Measurements from ENCODE around the gene EQTN.

Gene EQTN

DNA sequence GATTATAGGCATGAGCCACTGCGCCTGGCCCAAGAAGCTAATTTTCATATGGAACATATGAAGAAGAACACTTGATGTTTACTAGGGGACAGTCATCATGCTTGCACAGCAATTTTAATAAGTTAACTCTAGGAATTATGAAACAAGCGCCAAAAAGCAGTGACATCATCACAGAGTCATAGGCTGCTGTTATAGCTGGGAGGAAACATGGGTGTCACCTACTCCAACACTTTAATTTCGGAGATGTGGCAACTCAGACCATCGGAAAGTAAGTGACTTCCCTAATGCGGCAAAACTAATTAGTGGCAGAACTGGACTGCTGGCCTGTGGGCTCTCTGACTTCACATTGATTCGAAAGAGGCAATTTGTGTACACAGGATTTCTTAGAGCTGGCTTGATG lies 38.1 kb upstream of the EQTN start:
- TF ChIP-seq, protein P1, sequence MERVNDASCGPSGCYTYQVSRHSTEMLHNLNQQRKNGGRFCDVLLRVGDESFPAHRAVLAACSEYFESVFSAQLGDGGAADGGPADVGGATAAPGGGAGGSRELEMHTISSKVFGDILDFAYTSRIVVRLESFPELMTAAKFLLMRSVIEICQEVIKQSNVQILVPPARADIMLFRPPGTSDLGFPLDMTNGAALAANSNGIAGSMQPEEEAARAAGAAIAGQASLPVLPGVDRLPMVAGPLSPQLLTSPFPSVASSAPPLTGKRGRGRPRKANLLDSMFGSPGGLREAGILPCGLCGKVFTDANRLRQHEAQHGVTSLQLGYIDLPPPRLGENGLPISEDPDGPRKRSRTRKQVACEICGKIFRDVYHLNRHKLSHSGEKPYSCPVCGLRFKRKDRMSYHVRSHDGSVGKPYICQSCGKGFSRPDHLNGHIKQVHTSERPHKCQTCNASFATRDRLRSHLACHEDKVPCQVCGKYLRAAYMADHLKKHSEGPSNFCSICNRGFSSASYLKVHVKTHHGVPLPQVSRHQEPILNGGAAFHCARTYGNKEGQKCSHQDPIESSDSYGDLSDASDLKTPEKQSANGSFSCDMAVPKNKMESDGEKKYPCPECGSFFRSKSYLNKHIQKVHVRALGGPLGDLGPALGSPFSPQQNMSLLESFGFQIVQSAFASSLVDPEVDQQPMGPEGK (CRISPR knock-in tag; IDR thresholded peaks at IDR 0.05; ENCODE audit: borderline replicate concordance), result no peak
- no peak for TF ChIP-seq PPARA (CRISPR knock-in tag; IDR thresholded peaks at IDR 0.05; ENCODE audit: borderline replicate concordance)

DNA sequence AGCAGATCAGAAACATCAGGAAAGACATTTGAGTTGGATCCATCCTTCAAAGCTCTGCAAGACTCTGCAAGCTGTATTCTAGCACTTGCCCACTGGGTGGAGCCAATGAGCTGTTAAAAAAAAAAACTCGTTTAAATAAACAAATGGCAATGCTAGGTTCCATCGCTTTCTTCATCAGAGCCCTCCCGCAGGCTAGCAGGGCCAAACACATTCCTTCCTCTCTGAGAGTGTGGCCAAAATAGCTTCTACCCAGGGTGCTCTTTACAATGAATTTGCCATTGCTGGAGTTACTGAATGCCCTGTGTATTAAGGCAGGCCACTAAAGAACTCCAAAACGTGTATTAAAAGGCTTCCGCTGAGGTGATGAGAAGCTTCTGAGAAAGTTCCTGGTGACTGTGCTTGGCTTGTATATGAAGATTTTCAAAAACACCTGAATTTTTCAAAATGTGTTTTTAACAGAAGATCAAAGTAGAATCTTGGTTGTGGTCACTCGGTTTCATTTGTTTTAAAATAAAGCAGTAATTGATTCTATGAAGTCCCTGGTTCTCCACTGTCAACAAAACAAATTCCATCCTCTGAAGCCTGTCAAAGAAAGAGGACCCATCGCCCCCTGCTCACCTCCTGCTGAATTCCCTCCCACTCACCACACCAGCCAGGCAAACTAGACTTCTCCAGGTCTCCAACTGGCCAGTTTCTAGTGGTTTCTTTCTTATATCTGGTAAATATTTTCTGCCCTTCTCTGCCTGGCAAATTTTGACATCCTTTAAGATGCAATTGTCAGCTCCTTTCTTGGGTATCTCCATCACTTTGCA lies 36.5 kb upstream of the EQTN start:
- TF ChIP-seq TCF4 (CRISPR knock-in tag; IDR thresholded peaks at IDR 0.05; ENCODE audit: borderline replicate concordance), result no peak
- no peak for TF ChIP-seq ZFP30 (CRISPR knock-in tag; IDR thresholded peaks at IDR 0.05)
- no peak for TF ChIP-seq BACH2 (CRISPR knock-in tag; IDR thresholded peaks at IDR 0.05; ENCODE audit: borderline replicate concordance)
- peak; percentile 90 for ATAC-seq

More for the DNA sequence above, 38.1 kb upstream of the EQTN start:
- no peak for ATAC-seq

DNA sequence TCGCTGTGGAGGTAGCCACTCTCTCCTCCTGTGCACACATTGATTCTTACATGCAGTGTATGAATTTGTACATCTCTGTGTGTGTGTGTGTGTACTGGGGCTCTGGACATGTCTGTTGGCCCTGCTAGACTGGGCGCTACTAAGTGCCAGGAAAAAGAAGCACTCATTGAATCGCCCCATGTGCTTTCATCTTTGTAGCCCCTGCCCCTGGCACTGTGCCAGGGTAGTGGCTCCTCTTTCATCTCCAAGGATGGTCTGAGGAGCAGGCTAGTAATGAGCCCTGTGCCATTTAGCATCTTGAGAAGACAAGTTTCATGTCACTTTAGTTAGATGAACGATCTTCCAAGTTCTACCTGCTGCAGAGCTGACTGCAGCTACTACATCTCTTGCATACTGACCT lies 34.4 kb upstream of the EQTN start:
- ATAC-seq, result no peak
- TF ChIP-seq ZNF565 (CRISPR knock-in tag; conservative IDR thresholded peaks at IDR 0.05; ENCODE audit: low read depth) (no peak), ZFP3 (CRISPR knock-in tag; IDR thresholded peaks at IDR 0.05) (no peak), TOX (CRISPR knock-in tag; IDR thresholded peaks at IDR 0.05; ENCODE audit: borderline replicate concordance) (no peak), PPARA (CRISPR knock-in tag; IDR thresholded peaks at IDR 0.05; ENCODE audit: borderline replicate concordance) (no peak), ZNF8 (CRISPR knock-in tag; IDR thresholded peaks at IDR 0.05) (no peak), BACH2 (CRISPR knock-in tag; IDR thresholded peaks at IDR 0.05; ENCODE audit: borderline replicate concordance) (no peak), OSR1 (CRISPR knock-in tag; IDR thresholded peaks at IDR 0.05) (no peak), ZNF70 (CRISPR knock-in tag; IDR thresholded peaks at IDR 0.05) (no peak), CSDC2 (CRISPR knock-in tag; IDR thresholded peaks at IDR 0.05) (no peak), ARNTL (CRISPR knock-in tag; IDR thresholded peaks at IDR 0.05; ENCODE audit: borderline replicate concordance, low read depth) (no peak), RARB (CRISPR knock-in tag; IDR thresholded peaks at IDR 0.05) (no peak), ESRRG (CRISPR knock-in tag; IDR thresholded peaks at IDR 0.05) (no peak), SNAI2 (CRISPR knock-in tag; IDR thresholded peaks at IDR 0.05) (no peak)
- TF ChIP-seq, protein P2, sequence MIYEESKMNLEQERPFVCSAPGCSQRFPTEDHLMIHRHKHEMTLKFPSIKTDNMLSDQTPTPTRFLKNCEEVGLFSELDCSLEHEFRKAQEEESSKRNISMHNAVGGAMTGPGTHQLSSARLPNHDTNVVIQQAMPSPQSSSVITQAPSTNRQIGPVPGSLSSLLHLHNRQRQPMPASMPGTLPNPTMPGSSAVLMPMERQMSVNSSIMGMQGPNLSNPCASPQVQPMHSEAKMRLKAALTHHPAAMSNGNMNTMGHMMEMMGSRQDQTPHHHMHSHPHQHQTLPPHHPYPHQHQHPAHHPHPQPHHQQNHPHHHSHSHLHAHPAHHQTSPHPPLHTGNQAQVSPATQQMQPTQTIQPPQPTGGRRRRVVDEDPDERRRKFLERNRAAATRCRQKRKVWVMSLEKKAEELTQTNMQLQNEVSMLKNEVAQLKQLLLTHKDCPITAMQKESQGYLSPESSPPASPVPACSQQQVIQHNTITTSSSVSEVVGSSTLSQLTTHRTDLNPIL (CRISPR knock-in tag; IDR thresholded peaks at IDR 0.05; ENCODE audit: low read depth), result no peak
- TF ChIP-seq, protein P3, sequence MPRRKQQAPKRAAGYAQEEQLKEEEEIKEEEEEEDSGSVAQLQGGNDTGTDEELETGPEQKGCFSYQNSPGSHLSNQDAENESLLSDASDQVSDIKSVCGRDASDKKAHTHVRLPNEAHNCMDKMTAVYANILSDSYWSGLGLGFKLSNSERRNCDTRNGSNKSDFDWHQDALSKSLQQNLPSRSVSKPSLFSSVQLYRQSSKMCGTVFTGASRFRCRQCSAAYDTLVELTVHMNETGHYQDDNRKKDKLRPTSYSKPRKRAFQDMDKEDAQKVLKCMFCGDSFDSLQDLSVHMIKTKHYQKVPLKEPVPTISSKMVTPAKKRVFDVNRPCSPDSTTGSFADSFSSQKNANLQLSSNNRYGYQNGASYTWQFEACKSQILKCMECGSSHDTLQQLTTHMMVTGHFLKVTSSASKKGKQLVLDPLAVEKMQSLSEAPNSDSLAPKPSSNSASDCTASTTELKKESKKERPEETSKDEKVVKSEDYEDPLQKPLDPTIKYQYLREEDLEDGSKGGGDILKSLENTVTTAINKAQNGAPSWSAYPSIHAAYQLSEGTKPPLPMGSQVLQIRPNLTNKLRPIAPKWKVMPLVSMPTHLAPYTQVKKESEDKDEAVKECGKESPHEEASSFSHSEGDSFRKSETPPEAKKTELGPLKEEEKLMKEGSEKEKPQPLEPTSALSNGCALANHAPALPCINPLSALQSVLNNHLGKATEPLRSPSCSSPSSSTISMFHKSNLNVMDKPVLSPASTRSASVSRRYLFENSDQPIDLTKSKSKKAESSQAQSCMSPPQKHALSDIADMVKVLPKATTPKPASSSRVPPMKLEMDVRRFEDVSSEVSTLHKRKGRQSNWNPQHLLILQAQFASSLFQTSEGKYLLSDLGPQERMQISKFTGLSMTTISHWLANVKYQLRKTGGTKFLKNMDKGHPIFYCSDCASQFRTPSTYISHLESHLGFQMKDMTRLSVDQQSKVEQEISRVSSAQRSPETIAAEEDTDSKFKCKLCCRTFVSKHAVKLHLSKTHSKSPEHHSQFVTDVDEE (CRISPR knock-in tag; IDR thresholded peaks at IDR 0.05), result no peak
- TF ChIP-seq, protein P1 (CRISPR knock-in tag; IDR thresholded peaks at IDR 0.05; ENCODE audit: borderline replicate concordance), result no peak
- TF ChIP-seq, protein P4, sequence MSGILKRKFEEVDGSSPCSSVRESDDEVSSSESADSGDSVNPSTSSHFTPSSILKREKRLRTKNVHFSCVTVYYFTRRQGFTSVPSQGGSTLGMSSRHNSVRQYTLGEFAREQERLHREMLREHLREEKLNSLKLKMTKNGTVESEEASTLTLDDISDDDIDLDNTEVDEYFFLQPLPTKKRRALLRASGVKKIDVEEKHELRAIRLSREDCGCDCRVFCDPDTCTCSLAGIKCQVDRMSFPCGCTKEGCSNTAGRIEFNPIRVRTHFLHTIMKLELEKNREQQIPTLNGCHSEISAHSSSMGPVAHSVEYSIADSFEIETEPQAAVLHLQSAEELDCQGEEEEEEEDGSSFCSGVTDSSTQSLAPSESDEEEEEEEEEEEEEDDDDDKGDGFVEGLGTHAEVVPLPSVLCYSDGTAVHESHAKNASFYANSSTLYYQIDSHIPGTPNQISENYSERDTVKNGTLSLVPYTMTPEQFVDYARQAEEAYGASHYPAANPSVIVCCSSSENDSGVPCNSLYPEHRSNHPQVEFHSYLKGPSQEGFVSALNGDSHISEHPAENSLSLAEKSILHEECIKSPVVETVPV (CRISPR knock-in tag; IDR thresholded peaks at IDR 0.05), result no peak
- TF ChIP-seq, protein P5, sequence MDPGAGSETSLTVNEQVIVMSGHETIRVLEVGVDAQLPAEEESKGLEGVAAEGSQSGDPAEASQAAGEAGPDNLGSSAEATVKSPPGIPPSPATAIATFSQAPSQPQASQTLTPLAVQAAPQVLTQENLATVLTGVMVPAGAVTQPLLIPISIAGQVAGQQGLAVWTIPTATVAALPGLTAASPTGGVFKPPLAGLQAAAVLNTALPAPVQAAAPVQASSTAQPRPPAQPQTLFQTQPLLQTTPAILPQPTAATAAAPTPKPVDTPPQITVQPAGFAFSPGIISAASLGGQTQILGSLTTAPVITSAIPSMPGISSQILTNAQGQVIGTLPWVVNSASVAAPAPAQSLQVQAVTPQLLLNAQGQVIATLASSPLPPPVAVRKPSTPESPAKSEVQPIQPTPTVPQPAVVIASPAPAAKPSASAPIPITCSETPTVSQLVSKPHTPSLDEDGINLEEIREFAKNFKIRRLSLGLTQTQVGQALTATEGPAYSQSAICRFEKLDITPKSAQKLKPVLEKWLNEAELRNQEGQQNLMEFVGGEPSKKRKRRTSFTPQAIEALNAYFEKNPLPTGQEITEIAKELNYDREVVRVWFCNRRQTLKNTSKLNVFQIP (CRISPR knock-in tag; IDR thresholded peaks at IDR 0.05; ENCODE audit: borderline replicate concordance, low read depth), result no peak

Data from SK-N-SH treated with all-trans-retinoic acid at 6 μM for 48 hours (cell line).